Mucosa of descending colon (tissue), 3 donors: ENCODE measurements around the gene ANKMY1. TPM values are rescaled to one million over a fixed set of nuclear protein-coding genes. Genes with fewer than 3 reads are reported as not detected.

Experiments used
- ATAC-seq: fragments of 200-7000 bp; cut with Tn5 transposase; one replicate; pipeline ENCODE4 v1.9.1; 2020; ENCODE audit warnings: mild to moderate bottlenecking, moderate library complexity
- DNase-seq, 3 donors: peaks; one replicate each; pipeline ENCODE4 v3.0.0-alpha.2; 2020
- H3K36me3 ChIP-seq: fragments of 200-600 bp; one replicate; pipeline ENCODE4 v1.8.0; 2021; ENCODE audit warnings: low read depth, mild to moderate bottlenecking
- H3K4me1 ChIP-seq: fragments of 200-600 bp; one replicate; pipeline ENCODE4 v1.8.0; 2021; ENCODE audit warnings: low read depth, mild to moderate bottlenecking
- H3K4me3 ChIP-seq: fragments of 200-600 bp; one replicate; pipeline ENCODE4 v1.8.0; 2021; ENCODE audit warnings: mild to moderate bottlenecking
- H3K9me3 ChIP-seq: fragments of 200-600 bp; one replicate; pipeline ENCODE4 v1.8.0; 2021; ENCODE audit warnings: mild to moderate bottlenecking
- intact Hi-C, 2 donors: fragments of 100-400 bp; cut with DNase I in 1 of 2; cut with micrococcal nuclease in 1 of 2; formaldehyde crosslinking; loops; one replicate each; pipeline versions ENCODE4 v1.11.0 to v1.11.1; 2022; cut with DNase I, micrococcal nuclease
- total RNA-seq, 3 donors: library from RNA; stranded (reverse); fragmentation: NEBNext Ultra II Directional in 2 of 3; extraction: Animal tissue kit (Norgen Biotek cat#: 25700) in 2 of 3; gene quantifications; one replicate each; pipeline versions ENCODE4 v1.2.1 to v1.2.4, GENCODE V29; 2021 to 2023
- TF ChIP-seq, protein P1 (sequence below): fragments of 200-600 bp; IDR thresholded peaks from one replicate; pipeline ENCODE4 v1.8.0; 2022; ENCODE audit warnings: antibody characterized with exemption, mild to moderate bottlenecking
- donor health status: DM: no; HTN: no; CAD: no; lungs with moderate emphysema.
- donor health status: DM: no; HTN: no; CAD: no.
- donor health status: DM: no; HTN: yes; CAD: no.

ANKMY1 gene
- total RNA-seq, 3 donors from 2014 or later: 23.0 to 32.7 (median 23.5) TPM

DNA sequence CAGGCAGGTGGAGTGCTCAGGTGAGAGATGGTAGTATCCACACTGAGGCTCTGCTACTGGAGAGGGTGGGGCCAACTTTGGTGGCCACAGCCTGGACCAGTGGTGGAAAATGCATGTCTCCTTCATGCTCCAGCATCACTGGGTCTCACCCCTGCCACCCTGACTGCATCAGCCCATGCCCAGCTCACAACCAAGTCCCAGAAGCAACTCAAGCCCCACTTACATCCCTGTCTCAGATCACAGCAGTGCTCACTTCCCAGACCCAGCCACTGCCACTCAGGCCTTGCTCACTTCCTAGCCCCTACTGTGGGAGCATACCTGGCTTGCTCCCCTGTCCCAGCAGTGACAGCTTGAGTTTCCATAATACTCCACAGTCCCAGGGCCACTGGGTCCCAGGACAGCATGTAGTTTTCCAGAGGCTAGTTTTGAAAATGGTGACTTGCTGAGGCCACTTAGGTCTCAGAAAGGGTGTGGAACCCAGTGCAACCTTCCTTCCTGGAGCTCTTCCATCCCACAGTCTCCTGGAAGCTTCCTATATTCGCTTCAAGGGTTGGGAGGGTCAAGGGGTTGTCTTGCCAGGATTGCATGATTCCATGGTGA is 63.5 kb downstream of the ANKMY1 start:
- TF ChIP-seq, protein P1, sequence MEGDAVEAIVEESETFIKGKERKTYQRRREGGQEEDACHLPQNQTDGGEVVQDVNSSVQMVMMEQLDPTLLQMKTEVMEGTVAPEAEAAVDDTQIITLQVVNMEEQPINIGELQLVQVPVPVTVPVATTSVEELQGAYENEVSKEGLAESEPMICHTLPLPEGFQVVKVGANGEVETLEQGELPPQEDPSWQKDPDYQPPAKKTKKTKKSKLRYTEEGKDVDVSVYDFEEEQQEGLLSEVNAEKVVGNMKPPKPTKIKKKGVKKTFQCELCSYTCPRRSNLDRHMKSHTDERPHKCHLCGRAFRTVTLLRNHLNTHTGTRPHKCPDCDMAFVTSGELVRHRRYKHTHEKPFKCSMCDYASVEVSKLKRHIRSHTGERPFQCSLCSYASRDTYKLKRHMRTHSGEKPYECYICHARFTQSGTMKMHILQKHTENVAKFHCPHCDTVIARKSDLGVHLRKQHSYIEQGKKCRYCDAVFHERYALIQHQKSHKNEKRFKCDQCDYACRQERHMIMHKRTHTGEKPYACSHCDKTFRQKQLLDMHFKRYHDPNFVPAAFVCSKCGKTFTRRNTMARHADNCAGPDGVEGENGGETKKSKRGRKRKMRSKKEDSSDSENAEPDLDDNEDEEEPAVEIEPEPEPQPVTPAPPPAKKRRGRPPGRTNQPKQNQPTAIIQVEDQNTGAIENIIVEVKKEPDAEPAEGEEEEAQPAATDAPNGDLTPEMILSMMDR: no peak
- intact Hi-C loops: no loop called here
- DNase-seq: no peak
- Histone ChIP-seq H3K4me1 (no peaks in the 10 kb centered on the region), H3K9me3 (peaks cover 36% of the 10 kb centered on the region), H3K4me3 (no peak overlapping the region), H3K36me3 (no peaks in the 10 kb centered on the region)
- no peak for ATAC-seq

DNA sequence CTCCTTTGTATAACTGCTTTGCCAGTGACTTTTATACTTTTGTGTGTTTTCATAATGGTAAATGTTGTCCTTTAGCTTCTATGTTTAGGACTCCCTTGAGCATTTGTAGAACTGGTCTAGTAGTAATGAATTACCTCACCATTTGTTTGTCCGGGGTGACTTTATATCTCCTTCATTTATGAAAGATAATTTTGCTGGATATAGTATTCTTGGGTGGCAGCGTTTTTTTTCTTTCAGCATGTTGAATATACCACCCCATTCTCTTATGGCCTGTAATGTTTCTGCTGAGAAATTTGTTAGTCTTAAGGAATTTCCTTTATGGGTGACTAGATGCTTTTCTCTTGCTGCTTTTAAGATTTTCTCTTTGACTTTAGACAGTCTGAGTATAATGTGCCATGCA is 66.3 kb downstream of the ANKMY1 start:
- DNase-seq (no peak), ATAC-seq (no peak)
- Histone ChIP-seq H3K9me3 (peaks cover 59% of the 10 kb centered on the region), H3K36me3 (no peaks in the 10 kb centered on the region), H3K4me1 (no peaks in the 10 kb centered on the region), H3K4me3 (no peak overlapping the region)
- intact Hi-C loops: no loop called here
- TF ChIP-seq, protein P1: no peak

DNA sequence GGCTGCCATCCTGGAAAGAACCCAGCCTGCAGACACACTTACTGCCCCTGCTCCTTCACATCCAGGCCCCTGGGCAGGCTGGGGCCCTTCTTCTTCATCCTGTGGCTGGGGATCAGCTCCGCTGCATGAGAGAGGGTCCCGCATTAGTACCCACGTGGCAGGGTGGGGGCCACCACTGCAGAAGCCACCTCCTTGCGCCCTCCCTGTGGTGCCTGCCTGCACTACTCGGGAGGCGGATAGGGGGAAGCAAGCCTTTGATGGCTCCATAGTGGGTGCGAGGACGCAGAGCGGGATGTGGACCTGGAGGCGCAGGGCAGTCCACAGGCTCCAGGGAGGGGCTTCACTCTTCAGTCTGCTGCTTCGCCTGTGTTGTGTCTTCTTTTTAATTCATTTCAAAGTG is 75.6 kb downstream of the ANKMY1 start:
- no peak for ATAC-seq

DNA sequence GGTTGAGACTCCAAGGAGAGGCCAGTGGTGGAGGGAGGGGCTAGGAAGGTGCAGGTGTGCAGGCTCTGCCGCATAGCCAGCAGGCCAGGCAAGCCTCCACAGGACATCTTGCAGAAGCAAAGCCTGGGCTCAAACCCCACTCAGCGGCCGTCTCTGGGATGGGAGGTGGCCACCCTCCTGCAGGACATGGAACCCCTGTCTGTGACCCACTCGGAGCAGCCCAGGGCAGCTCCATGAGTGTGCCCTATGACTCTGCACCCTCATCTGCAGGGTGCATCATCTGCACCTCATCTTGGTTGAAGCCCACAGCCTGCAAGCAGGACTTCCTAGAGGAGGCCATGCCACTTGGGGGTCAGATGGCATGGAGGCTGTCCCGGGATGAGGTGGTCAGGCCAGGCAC is 76.1 kb downstream of the ANKMY1 start:
- H3K36me3 ChIP-seq: no peaks in the 10 kb centered on the region
- no peak for DNase-seq
- H3K4me1 ChIP-seq: no peaks in the 10 kb centered on the region
- peaks cover 6% of the 10 kb centered on the region for H3K9me3 ChIP-seq
- intact Hi-C loops: no loop called here
- H3K4me3 ChIP-seq: no peak overlapping the region
- no peak for ATAC-seq
- TF ChIP-seq, protein P1: no peak

More for the DNA sequence above, 75.6 kb downstream of the ANKMY1 start:
- H3K4me3 ChIP-seq: no peak overlapping the region
- H3K9me3 ChIP-seq: peaks cover 10% of the 10 kb centered on the region
- H3K4me1 ChIP-seq: no peaks in the 10 kb centered on the region
- no peak for DNase-seq
- intact Hi-C loops: no loop called here
- H3K36me3 ChIP-seq: no peaks in the 10 kb centered on the region
- TF ChIP-seq, protein P1: no peak

DNA sequence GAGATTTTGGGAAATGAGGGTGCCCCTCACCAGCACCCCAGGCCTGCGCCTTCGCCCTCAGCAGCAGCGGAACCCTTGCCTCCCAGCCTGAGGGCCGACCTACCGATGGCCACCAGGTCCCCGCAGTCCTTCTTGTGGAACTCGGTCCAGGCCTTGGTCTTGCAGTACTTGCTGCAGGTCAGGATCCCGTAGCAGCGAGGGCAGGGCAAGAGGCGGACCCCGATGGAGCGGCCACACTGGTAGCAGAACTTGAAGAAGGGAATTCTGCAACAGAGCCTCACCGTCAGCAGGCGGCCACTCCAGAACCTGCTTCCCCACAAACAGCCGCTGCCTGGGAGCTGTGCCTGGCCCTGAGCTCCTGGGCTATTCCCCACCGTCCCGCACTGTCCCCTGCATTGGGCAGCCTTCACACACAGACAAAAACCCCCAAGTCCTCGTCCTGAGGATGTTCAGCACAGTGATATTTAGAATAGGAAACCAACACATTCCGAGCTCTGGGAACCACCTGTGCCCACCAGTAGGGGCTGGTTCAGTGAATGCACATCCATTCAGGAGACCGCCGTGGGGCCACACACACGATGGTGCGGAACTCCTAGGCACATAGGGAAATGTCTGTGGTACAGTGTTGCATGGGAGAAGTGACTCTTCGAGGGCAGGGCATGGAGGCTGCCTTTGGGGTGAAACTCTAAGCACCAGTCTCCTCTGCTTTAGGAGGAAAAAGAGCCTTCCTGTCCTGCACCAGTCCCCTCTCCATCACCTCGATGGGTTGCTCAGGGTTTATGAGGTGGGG is 76.8 kb downstream of the ANKMY1 start:
- no peak for DNase-seq
- ATAC-seq: no peak
- TF ChIP-seq, protein P1: no peak
- H3K4me1 ChIP-seq: no peaks in the 10 kb centered on the region
- no peaks in the 10 kb centered on the region for H3K9me3 ChIP-seq
- H3K4me3 ChIP-seq: no peak overlapping the region
- intact Hi-C loops: no loop called here
- H3K36me3 ChIP-seq: no peaks in the 10 kb centered on the region
